Raji (cell line): ENCODE results near the gene COBL.

Experiments used
- POLR2A ChIP-seq: IDR thresholded peaks from 2 replicates; pipeline ENCODE4 v1.6.1; 2011; ENCODE audit warnings: low read depth, low read length, control low read depth; ENCODE audit not compliant: insufficient read depth

COBL gene

GRCh38 chr7:51244053-51244452, 72.6 kb downstream of the COBL start:
- no peak for TF ChIP-seq POLR2A

GRCh38 chr7:51243631-51244030, 73.0 kb downstream of the COBL start:
- TF ChIP-seq POLR2A, result no peak

GRCh38 chr7:51242881-51243518, 73.6 kb downstream of the COBL start:
- no peak for TF ChIP-seq POLR2A

- no peak for TF ChIP-seq POLR2A
Observed at GRCh38 chr7:51242007-51242691, 74.5 kb downstream of the COBL start.

GRCh38 chr7:51240868-51241267, 75.7 kb downstream of the COBL start:
- TF ChIP-seq POLR2A, result no peak

- TF ChIP-seq POLR2A, result no peak
Observed at GRCh38 chr7:51239691-51240090, 76.9 kb downstream of the COBL start.

GRCh38 chr7:51238981-51239495, 77.6 kb downstream of the COBL start:
- no peak for TF ChIP-seq POLR2A

- no peak for TF ChIP-seq POLR2A
Observed at GRCh38 chr7:51237446-51238133, 79.0 kb downstream of the COBL start.

- no peak for TF ChIP-seq POLR2A
Observed at GRCh38 chr7:51236470-51237132, 80.0 kb downstream of the COBL start.

GRCh38 chr7:51235593-51236313, 80.9 kb downstream of the COBL start:
- TF ChIP-seq POLR2A, result no peak

- TF ChIP-seq POLR2A, result no peak
Observed at GRCh38 chr7:51234609-51235308, 81.8 kb downstream of the COBL start.

- no peak for TF ChIP-seq POLR2A
Observed at GRCh38 chr7:51234139-51234538, 82.5 kb downstream of the COBL start.

- no peak for TF ChIP-seq POLR2A
Observed at GRCh38 chr7:51233374-51233773, 83.2 kb downstream of the COBL start.

- TF ChIP-seq POLR2A, result no peak
Observed at GRCh38 chr7:51230723-51231122, 85.9 kb downstream of the COBL start.

GRCh38 chr7:51230324-51230625, 86.3 kb downstream of the COBL start:
- TF ChIP-seq POLR2A, result no peak
